NB4 (cell line): ENCODE data around the gene BNIP1.
"Not testable (repeated sequence)": the region's sequence is repeated elsewhere in the genome, so short reads cannot be mapped to it uniquely, and the experiment has no call there.

Experiments
- DNase-seq: peaks from one replicate; pipeline ENCODE4 v3.0.0; 2010; ENCODE audit warnings: low read depth
- H3K4me3 ChIP-seq: one replicate; pipeline ENCODE4 v1.5.1; 2011; ENCODE audit warnings: mild to moderate bottlenecking, low read depth, low read length, moderate library complexity
- CTCF ChIP-seq: IDR thresholded peaks from one replicate; pipeline ENCODE4 v1.5.1; 2012; ENCODE audit warnings: low read depth, low read length
- MAX ChIP-seq: IDR thresholded peaks from 2 replicates; pipeline ENCODE4 v1.6.1; 2011; ENCODE audit warnings: low read depth, low read length
- MYC ChIP-seq: IDR thresholded peaks from 2 replicates; pipeline ENCODE4 v1.6.1; 2011; ENCODE audit warnings: low read depth, low read length
- POLR2A ChIP-seq: IDR thresholded peaks from 2 replicates; pipeline ENCODE4 v1.6.1; 2011; ENCODE audit warnings: mild to moderate bottlenecking; ENCODE audit not compliant: insufficient read length; ENCODE audit errors: extremely low read depth

Gene BNIP1

GRCh38 chr5:173108914-173109313, 35.4 kb upstream of the BNIP1 start:
- no peak overlapping the region for H3K4me3 ChIP-seq
- no peak for DNase-seq
- no peak for TF ChIP-seq MAX
- TF ChIP-seq MYC, result no peak
- no peak for TF ChIP-seq CTCF
- TF ChIP-seq POLR2A, result no peak

- TF ChIP-seq POLR2A, result no peak
- no peak overlapping the region for H3K4me3 ChIP-seq
- DNase-seq, result no peak
Measured at GRCh38 chr5:173114536-173114935, 29.8 kb upstream of the BNIP1 start.

DNA sequence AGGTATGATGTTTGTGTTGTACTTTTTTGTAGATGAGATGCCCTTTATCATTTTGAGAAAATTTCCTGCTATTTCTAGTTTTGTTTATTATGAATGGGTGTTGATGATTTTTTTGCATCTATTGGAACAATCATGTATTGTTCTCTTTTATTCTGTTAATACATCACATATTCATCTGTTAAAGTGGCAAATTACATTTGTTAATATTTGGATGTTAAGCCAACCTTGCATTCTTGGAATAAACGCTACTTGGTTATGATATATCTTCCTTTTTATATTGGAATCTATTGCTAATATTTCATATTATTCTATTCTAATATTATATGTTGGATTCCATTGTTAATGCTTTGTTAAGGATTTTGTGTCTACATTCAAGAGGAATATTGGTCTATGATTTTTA, 24.6 kb upstream of the BNIP1 start:
- no peak for DNase-seq
- H3K4me3 ChIP-seq, result no peak overlapping the region
- no peak for TF ChIP-seq CTCF
- no peak for TF ChIP-seq POLR2A
- TF ChIP-seq MYC, result no peak
- TF ChIP-seq MAX, result no peak

- no peak overlapping the region for H3K4me3 ChIP-seq
- DNase-seq, result no peak
- no peak for TF ChIP-seq POLR2A
- TF ChIP-seq CTCF, result no peak
- TF ChIP-seq MYC, result no peak
- no peak for TF ChIP-seq MAX
Measured at GRCh38 chr5:173123416-173123815, 20.9 kb upstream of the BNIP1 start.

DNA sequence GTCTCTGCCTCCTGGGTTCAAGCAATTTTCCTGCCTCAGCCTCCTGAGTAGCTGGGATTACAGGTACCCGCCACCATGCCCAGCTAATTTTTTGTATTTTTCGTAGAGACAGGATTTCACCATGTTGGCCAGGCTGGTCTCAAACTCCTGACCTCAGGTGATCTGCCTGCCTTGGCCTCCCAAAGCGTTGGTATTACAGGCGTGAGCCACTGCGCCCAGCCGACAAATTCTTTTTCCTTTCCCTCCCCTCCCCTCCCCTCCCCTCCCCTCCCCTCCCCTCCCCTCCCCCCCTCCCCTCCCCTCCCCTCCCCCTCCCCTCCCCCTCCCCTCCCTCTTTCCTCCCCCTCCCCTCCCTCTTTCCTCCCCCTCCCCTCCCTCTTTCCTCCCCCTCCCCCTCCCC, 12.2 kb upstream of the BNIP1 start:
- DNase-seq, H3K4me3 ChIP-seq: not testable (repeated sequence)

DNA sequence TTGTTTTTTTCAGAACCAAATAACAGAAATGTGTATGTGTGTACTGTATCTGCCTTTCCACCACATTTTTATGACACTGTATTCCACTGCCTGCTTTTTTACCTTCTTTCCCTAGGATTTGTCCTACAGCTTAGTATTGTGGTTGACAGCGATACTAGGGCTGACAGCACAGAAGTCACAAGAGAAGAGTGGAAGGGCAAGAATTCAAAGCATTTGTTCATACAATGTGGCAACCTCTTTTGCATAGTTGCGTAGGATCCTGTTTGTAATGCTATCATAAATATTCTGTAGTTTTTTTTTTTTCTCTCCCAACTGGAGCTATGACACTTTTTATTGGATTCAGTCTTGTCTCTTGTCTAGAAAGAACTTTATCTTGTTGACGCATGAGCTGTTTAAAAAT, 5.6 kb upstream of the BNIP1 start:
- TF ChIP-seq POLR2A, result no peak
- no peak for TF ChIP-seq MAX
- no peak for TF ChIP-seq CTCF
- no peak for TF ChIP-seq MYC
- DNase-seq, result no peak
- no peak overlapping the region for H3K4me3 ChIP-seq

GRCh38 chr5:173139631-173140030, 4.7 kb upstream of the BNIP1 start:
- no peak for TF ChIP-seq MAX
- TF ChIP-seq CTCF, result no peak
- TF ChIP-seq POLR2A, result no peak
- no peak for TF ChIP-seq MYC
- no peak overlapping the region for H3K4me3 ChIP-seq
- no peak for DNase-seq
